HG03045 (cell line): ENCODE results near the gene SMIM45.

ENCODE experiments used
- ATAC-seq: cut with Tn5 transposase; IDR thresholded peaks from one replicate; pipeline ENCODE4 v1.9.1; 2021; ENCODE audit warnings: mild to moderate bottlenecking, moderate library complexity; ENCODE audit not compliant: unreplicated experiment

SMIM45 gene

DNA sequence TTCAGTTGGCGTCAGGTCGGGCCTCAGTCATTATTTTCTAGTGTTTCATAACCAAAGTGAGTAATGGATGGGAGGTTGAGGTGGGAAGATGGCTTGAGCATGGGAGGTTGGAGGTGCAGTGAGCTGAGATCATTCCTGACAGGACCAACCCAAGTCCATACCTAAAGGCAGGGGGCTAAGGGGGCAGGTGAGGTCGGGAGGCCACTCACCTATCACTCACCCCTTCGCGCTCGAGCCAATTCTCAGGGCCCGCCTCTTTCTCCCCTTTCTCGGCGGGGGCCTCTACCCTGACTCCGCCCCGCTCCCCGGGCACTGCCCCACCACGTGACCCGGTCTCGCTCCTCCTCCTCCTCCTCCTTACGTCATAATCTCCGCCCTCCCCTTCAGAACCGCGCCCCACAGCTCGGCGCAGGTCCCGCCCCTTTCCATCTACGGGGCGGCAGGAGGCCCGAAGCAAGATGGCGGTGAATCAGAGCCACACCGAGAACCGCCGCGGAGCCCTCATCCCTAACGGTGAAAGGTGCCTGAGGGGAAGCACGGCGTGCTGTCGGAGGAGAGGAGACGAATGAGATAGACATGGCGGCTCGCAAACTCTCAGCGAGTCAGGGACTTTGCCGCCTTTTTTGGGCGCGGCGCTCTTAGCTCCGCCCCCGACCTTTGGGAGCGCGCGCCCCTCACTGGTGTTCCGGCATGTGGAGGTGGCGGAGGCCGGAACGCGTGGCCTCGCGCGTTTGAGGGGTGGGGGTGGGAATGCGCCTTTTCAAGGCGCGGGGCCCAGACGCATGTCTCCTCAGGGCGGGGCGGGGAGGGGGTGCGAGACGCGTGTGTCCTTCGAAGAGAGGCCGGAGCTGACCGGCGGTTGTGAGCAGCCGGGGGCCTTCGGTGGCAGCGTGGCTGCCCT is 46.7 kb downstream of the SMIM45 start, which contains the start of gene WBP2NL:
Gene WBP2NL, plus strand, starts transcription at position 428 of the 901 bp plus-strand sequence. Its CDS starts 31 bp downstream, at position 459.
- peak; percentile 79 for ATAC-seq

DNA sequence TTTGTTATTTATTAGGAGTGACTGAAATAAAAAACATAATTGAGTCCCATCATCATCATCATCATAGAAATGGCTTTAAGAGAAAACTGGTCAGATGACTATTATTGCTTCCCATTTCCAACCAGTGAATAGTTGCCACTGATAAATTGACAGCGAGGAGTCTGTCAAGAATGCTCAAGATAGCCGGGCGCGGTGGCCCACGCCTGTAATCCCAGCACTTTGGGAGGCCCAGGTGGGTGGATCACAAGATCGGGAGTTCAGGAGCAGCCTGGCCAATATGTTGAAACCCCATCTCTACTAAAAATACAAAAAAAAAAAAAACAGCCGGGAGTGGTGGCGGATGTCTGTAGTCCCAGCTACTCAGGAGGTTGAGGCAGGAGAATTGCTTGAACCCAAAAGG is 48.5 kb downstream of the SMIM45 start:
- no peak for ATAC-seq

DNA sequence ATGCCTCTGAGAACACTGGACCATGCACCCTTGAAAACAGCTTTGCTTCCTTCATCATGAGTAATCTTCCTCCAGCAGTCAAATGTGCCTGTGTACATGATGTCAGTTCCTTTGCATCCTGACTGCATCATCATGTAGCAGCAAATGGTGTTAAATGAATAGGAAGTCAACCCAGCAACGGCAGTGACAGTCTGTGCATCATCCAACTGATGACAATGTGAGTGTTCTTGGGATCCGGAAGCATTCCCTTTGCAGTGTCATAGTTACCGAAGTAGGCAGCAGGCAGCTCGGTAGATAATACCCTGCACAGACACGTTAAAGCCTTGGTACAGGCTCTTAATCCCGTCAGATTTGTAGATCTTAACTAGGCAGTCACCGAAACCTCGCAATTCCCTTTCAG is 49.2 kb downstream of the SMIM45 start:
- no peak for ATAC-seq

DNA sequence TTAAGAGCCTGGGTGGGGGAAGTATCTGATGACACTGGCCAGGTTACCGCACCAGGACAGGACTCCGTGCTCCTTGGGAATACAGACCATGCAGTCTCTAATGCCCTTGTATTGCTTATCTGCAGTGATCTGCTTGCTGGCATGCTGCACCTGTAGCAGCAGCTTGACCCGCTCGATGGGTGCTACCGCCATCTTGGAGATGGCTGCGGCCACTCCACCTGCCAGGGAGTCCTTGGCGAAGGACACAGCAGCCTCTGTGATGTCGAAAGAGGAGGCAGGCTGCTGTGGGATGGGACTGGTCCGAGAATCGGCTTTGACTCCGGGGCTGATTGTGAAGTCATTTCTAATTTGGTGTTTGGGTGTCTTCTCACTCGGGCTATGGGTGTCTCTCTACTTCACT is 49.8 kb downstream of the SMIM45 start:
- ATAC-seq: no peak

DNA sequence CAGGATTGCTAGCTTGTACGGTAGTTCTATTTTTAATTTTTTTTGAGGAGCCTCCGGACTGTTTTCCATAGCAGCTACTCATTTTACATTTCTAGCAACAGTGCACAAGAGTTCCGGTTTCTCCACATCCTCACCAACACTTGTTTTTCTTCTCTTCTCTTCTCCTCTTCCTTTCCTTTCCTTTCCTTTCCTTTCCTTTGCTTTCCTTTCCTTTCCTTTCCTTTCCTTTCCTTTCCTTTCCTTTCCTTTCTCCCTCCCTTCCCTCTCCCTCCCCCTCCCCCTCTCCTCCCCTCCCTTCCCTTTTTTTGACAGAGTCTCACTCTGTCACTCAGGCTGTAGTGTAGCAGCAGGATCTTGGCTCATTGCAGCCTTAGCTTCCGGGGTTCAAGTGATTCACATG is 56.0 kb downstream of the SMIM45 start:
- ATAC-seq: no peak
